GM21390 (cell line): ENCODE results near the gene PAX2.

Experiments
- ATAC-seq: cut with Tn5 transposase; IDR thresholded peaks from one replicate; pipeline ENCODE4 v1.9.1; 2021; ENCODE audit not compliant: unreplicated experiment

The PAX2 gene

DNA sequence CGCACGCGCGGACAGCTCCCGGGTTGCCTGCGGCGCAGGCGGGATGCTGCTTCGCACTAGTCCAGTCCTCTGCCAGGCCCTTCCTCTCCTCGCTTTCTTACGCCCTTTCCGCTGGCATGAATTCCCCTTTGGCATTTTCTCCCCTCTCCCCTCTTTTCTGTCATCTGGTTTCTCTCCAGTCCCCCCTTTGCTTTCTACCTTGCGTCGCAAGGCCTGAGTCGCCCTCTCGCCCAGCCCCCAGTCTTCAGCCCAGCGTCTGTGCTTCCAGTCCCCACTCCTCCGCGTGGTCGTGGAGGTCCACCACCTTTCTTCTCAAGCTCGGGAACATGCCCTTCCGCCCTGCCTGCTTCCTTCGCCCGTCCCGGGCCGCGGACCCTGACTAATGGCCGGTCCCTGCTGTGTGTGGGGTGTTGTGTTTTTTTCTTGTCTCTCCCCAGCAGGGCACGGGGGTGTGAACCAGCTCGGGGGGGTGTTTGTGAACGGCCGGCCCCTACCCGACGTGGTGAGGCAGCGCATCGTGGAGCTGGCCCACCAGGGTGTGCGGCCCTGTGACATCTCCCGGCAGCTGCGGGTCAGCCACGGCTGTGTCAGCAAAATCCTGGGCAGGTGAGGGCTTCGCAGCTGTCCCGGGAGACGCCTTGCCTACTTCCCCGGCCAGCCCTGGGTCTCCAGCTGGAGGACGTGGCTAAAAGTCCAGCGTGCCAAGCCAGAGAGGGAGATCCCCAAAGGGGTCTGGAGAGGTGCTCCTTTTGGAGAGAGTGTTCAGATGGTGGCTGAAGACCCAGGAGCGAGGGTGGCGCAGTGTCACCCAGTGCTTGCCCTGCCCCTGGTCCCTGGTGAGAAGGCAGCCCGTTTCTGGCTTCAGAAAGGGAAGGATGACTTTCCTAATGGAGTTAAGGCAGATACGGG lies 4.2 kb downstream of the PAX2 start:
- ATAC-seq = no peak

DNA sequence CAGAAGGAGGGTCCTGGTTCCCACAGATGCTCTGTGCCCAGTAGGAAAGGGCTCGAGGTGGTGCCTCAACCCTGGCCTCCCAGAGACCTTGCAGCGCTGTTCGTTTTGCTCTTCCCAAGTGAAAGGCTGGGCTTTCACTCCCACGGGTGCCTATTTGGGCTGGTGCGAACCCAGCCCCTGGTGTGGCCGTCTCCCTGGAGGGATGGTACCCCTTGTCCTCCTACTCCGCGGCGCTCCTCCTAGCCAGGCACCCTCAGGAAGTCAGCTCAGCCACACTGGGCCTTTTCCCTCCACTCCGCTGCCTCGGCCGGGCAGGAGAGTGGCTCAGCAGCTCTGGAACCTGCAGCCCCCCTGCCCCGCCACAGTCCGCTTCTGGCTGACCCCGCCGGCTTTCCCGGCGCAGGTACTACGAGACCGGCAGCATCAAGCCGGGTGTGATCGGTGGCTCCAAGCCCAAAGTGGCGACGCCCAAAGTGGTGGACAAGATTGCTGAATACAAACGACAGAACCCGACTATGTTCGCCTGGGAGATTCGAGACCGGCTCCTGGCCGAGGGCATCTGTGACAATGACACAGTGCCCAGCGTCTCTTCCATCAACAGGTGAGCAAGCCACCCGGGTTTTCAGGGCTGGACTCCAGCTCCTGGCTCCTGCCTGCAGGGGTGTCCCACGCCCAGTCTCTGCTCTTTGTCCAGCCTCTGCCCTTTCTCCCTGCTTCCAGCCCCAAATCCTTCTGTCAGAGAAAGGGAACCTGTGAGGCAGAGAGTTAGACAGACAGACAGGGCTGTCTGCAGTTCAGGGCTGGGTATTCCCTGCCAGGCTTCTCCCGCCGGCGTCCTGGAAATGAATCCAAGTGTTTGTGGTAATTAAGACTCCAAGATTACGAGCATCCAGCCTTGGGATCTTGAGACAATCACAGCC lies 5.2 kb downstream of the PAX2 start:
- ATAC-seq = no peak

DNA sequence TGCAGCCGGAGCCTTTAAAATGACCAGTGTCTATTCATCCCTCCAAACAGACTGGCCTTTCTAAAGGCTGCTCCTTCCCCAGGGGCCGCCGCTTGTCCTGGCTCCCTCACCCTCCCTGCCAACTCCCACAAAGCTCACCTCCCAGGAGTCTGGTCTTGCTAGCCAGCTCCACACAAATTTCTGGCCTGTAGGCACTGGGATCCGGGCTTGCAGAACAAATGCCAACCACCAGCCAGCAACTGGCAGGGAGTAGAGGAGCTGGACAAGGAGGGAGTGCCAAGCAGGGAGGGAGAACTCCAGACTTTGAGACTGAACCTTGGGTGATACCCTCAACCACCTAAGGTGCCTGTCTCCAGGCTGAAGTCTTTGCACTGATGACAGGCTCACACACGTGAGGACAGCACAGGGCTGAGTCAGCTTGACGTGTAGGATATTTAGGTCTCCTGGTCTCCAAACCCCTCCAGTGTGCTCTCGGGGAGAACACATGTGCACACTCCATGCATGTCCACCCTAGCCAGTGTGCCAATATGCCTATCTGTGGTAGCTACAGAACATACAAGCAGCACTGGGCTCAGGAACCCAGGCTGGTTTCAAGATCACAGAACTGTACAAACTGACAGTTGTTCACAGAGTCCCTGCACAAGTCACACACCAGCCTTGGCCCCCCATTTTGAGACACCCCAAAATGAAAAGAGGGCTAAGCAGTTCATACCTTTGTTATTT lies 6.0 kb downstream of the PAX2 start:
- ATAC-seq = no peak

DNA sequence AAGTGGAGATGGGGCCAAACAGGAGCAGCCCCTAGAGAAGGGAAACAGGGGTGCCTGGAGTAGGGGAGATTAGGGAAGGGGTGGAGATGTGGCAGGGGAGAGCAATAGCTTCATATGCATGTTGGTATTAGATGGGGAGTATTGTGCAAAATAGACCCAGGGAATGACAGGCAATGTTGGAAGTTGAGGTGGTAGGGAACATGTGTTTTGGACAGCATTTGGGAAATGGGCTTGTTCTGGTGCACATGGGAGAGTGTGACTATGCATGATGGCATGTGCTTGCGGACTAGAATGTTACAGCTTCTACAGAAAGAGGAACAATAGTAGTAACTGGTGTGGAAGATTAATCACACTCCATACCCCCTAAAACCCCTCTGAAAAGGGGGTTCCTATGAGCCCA lies 10.4 kb downstream of the PAX2 start:
- ATAC-seq = no peak

DNA sequence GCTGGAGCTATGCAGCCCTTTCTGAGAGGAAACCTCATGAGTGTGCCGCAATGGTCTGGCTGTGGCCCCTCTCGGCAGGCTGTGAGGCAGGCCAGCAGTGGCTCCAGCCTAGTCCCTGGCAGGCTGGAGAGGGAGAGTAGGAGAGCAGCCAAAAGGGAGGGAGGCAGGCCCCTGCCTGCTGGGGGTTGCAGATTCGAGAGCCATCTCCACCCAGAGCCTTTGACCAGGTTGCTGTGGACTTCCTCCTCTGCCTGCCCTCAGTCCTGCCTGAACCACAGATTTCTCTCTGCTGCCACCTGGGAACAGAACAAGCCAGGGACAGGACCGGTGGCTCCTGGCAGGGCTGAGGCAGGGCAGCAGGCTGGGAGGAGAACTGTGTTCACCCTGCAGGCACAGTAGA lies 13.9 kb downstream of the PAX2 start:
- no peak for ATAC-seq

DNA sequence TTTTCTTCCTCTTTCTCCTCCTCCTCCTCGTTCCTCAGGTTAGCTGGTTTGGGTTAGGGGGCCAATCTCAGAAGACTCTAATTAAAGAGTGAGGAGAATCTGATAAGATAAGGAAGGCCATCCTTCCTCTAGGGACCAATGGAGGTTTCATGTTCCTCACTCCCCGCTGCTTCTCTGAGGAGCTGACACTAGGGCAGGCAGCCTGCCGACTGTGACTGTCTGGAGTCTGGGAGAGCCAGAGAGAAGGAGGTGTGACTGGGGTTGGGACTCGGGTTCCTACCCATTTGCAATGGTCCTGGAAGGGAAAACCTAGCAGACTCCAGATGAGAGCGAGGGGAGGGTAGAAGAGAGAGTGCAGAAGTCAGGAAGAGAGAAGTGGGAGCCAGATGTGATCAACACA lies 15.3 kb downstream of the PAX2 start:
- no peak for ATAC-seq

DNA sequence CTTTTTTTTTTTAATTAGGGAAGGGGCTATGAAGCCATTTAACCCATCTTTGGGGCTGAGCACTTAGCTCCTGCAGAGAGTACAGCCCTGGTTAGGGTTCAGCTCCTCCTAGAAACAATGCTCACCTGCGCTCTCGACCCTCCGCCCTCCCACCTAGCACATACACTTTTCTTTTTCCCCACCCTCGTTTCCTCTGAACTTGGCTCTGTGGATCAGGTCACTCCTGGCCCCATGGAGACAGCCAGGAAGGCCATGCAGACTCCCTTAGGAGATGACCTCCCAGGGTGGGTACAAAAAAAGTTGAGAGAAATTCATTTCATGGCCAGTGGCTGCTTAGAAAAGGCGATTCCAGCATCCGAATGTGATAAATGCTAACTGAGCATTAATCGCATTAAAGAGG lies 15.8 kb downstream of the PAX2 start:
- ATAC-seq = no peak

DNA sequence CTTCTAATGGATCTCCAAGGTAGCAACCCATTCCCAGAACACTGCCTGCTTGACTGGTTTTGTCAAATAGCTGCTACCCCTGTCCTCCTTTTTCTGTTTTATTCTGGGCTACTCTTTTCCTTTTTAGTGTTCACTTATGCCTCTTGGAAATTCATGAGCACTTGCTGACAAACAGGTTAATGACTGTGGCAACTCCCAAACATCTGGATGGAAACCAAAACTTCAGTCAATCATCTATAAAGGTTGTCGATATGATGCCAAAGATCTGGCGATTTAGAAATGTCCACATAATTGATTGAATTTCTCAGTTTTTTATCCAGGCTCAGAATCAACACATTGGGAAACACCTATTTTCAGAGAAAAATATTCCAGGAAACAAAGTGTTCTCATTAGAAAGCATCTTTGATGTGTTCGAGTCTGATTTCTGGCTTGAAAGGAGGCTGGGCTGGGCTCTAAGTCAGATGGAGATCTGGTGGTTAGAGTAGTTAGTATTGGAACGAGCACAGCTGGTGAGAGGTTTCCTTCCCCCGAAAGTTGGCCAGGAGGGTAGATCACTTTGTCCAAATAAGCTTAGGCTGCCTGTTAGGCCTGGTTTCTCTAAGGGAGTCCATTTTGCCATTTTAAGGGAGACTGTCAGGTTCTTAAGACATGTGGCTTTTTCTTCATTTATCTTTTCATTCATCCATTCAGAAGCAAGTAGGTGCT lies 17.8 kb downstream of the PAX2 start:
- no peak for ATAC-seq

DNA sequence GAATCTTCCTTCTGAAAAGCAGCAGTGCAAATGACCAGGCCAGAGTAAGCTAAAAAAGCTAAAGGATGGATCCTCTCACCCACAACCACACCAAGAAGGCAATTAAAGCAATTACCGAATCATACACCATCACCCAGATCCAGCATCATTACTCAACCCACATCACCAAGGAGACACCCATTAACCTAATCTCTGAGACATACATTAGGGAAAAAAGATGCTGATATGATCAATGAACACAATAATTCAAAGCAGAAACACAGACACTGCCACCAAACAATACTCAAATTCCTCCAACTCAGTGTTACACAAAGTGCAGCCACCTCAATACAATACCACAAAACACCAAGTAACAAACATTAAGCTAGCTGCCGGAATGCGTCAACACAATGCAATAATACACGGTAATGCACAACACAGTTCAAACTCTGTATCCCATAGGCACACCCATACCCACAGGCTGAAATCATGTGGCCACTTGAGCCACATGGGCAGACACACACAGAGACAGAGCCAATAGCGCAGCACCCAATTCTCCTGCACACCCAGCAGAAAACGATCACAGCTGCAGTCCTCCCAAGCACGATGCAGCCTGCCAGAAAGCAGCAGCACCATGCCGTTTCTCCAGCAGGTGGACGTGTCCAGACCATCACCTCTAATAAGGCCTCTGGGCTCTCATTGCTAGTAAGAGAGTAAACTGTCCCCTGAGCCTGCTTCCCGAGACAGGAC lies 21.5 kb downstream of the PAX2 start:
- ATAC-seq = no peak

DNA sequence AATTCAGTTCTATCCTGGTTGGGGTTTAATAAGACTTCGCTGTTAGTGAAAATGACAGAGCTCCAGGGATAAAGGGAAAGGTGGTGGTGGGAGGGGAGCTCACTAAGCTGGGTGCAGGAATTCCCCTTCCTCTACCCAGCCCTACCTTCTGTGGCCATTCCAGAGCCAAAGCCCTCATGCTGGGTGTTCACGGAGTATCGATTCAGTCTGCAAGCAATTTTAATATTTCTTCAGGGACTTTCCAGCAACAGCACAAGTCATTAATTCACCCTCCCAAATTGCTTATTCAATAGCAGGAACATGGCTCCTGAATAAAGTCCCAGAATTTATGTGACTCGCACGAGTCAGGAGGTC lies 22.0 kb downstream of the PAX2 start:
- ATAC-seq = no peak

DNA sequence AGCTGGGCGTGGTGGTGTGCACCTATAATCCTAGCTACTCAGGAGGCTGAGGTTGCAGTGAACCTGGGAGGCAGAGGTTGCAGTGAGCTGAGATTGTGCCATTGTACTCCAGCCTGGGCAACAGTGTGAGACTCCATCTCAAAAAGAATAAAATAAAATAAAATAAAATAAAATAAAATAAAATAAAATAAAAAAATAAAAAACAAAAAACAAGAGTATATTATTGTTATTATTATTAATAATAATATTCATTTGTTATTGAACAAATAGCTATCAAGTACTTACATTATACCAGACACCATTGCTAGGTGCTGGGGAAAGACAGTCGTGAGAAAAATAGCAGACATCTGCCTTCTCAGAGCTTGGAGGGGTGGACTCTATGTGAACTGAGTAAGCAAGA lies 24.1 kb downstream of the PAX2 start:
- no peak for ATAC-seq

DNA sequence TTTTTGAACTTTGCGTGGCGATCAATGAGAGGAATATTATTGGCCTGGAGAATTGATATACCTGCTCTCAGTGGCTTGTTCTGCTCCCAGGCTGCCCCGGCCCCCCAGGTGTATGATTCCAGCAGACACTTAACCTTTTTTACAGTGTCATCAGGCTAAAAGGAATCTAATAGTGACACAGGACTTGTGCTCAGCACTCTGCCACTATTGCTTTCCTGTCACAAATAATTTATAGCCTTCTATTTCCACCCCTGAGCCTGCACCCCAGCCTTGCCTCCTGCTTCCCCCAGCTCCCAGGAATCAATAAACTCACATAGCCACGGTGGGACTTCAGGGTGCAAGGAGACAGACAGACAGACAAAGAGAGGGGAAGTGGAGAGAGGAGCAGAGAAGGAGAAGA lies 28.3 kb downstream of the PAX2 start:
- no peak for ATAC-seq

DNA sequence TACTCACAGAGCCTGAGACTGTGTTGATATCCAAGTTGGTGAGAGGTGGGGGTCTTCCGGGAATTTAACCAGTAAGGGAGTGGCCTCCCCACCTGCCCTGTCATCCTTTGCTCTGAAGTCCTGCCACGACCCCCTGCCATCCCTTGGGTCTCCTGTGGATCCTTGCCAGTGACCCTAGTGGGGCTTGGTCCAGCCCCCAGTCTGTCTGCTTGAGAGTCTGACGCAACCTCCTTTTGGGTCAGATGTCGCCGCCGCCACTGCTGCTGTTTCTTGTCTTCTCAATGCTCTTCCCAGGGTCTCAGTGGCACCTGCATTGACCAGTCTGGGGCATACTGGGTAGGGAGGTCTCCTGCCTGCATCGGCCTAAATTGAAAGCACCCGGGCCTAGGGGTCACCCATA lies 28.8 kb downstream of the PAX2 start:
- no peak for ATAC-seq

DNA sequence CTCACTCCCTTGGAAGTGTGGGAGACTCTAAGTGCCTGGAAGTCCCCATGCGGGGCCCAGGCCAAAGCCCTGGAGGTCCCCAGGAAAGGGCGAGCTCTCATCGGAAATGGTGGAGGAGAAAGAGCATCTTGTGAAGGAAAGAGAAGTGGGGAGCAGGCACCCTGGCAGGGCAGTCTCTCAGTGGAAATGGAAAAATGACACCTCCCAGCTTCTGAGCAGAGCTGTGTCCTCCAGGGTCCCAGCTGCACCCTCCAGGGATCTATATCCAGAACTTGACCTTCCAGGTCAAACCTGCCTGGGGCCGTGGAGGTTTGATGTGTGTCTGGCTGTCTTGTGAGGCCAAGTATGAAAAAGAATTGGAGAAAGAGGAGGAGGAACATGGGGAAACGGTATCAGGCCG lies 29.5 kb downstream of the PAX2 start:
- no peak for ATAC-seq

DNA sequence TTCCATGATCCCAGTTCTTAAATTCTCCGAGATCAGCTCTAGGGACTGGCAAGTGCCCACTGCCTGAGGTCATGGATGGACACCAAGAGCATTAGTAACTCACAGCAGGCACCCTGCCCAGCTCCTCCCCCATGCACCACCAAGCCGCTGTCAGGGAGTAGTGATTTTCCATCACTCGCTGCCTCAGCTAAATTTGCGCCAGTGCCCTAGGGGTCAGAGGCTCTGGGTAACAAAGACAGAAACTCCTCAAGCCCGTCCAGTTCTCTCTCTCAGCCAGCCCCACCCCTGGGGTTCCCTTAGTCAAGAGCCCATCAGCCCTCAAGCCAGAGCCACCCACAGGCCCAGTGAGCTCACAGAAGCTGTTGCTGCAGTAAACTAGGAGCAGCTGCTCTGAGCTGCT lies 30.0 kb downstream of the PAX2 start:
- ATAC-seq = no peak

DNA sequence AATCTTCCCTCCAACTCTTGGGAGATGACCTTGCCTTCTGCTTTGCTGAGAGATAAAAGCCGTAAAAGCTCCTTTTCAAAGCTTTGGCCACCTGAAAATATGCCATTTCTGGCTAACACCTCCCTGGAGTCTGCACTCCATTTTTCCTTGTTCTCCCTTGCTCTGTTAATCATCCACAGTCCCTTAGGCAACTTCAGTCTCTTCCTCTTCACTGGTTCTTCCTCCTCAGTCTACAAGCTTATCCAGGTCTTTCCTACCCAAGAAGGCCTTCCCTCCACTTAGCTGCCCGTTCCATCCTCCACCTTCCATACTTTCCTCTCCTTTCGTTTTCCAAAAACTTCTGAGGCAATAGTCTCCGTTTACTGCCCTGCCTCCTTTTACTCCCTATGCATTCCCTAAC lies 30.5 kb downstream of the PAX2 start:
- ATAC-seq = no peak

DNA sequence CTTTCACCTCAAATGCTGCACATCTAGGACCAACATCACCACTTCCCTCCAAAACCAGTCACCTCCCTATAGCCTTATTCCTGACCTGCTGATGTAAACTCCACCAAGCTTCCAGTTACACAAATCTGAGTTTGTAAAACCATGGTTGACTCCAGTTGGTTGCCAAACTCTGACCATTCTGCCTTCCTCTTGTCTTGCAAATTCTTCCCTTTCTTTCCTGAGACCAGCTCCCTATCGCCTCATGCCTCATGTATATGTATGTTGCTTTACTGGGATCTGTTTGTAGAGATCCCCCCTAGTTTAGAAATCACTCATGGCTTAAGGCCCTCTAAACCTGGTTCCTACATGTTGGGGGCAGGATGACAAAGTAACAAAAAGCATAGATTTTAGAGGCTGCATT lies 31.3 kb downstream of the PAX2 start:
- no peak for ATAC-seq

DNA sequence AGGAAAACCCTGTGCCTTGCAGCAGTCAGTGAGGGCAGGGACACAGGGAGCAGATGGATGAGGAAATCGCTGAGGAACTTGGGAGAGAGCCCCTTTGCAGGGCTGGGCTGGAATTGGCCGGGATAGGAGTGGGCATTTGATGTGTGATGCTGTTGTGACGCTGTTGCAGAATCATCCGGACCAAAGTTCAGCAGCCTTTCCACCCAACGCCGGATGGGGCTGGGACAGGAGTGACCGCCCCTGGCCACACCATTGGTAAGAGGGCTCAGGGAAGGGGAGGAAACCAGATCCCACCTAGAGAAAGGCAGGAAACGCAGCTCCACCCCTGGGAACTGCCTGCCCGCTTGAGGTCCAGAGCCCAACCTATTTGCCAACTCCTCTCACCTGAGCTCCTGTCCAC lies 33.9 kb downstream of the PAX2 start:
- ATAC-seq = no peak

DNA sequence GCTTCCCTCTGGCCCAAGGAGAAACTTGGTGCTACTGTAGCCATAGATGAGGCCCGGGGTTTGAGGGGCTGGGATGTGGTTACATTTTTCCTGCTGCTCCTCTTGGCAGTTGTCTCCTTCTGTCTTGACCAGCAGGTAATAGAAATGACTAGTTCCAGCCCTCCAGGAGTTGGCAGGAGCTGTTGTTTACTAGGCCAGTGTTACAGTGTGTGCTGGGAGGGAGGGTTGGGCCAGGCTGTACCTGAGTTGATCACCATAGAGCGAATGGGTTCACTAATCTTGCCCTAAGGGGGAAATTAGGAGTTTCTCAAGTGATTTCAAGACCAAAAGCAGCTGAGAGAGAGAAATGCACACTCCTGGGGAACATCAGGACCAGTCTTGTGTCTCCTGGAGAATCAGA lies 34.9 kb downstream of the PAX2 start:
- ATAC-seq = no peak

DNA sequence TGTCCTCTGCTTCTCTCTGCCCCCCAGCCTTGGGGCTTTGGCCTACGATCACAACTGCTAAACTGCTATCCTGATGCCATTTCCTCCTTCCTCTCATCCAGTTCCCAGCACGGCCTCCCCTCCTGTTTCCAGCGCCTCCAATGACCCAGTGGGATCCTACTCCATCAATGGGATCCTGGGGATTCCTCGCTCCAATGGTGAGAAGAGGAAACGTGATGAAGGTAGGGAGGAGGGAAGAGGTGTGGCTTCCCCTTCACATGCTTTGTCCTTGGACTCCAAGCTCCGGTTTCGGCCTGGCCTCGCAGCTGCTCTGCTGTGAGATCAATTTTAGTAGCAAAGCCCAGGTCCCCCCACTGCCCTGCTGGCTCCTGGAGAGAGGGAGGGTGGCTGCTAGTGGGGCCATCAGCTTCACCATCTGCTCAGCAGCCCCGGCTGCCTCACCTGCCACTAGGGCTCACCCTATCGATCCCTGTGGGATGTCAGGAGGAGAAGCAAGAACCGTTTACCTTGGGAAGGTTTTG lies 35.8 kb downstream of the PAX2 start:
- ATAC-seq = no peak
